ENCODE data around the gene MTURN.

Gene MTURN

DNA sequence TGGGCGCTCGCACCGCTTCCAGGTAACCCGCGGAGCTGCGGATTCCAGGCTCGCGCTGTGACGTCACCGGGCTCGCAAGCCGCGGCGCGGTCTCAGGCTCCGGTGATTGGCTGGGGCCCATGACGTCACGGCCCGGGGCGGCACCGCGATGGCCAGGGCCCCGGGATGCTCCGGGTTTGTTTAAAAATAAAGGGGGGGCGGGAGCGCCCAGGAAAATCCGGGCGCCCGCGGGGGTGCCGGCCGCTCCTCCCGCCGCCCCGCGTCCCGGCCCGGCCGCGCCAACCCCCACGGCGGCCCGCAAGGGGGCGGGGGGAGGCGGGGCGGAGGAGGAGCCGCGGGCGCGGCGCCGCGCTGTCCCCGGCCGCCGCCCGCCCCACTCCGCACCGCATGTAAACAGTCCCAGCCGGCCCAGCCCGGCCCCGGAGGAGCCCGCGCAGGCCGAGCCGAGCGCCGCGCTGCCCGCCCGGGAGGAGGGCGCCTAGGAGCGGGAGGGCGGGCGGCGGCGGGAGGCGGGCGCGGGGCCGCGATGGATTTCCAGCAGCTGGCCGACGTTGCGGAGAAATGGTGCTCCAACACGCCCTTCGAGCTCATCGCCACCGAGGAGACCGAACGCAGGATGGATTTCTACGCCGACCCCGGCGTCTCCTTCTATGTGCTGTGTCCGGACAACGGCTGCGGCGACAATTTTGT, at the start of gene MTURN:
Gene MTURN (plus strand): TSS at position 376 of the 690 bp plus-strand sequence. CDS start 151 bp downstream, at position 527.
- TF ChIP-seq, protein P1, sequence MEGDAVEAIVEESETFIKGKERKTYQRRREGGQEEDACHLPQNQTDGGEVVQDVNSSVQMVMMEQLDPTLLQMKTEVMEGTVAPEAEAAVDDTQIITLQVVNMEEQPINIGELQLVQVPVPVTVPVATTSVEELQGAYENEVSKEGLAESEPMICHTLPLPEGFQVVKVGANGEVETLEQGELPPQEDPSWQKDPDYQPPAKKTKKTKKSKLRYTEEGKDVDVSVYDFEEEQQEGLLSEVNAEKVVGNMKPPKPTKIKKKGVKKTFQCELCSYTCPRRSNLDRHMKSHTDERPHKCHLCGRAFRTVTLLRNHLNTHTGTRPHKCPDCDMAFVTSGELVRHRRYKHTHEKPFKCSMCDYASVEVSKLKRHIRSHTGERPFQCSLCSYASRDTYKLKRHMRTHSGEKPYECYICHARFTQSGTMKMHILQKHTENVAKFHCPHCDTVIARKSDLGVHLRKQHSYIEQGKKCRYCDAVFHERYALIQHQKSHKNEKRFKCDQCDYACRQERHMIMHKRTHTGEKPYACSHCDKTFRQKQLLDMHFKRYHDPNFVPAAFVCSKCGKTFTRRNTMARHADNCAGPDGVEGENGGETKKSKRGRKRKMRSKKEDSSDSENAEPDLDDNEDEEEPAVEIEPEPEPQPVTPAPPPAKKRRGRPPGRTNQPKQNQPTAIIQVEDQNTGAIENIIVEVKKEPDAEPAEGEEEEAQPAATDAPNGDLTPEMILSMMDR (IDR thresholded peaks at IDR 0.05; ENCODE audit: borderline replicate concordance, insufficient read depth, low read depth, low read length): no peak
- H3K4me3 ChIP-seq (ENCODE audit: low read depth, low read length): peak within 1 kb of the TSS; percentile 60

DNA sequence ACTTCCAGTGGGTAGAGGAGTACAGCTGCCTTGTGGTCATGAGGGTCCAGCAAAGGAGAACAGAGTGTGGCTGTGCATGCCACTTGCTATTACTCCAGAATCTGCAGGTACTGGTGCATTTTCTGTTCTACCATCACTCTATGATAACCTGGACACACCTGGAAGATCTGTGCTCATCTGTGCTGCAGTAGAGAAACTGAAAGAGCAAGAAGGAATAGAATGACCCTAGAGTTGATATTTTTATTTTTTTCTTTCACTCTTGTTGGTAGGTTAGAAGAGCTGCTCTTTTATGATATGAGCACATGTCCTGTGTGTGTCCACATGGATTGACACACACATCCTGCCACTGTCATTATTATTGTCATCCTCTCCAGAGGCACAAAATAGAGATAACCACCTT, 48.3 kb upstream of the MTURN start:
- TF ChIP-seq, protein P1 (IDR thresholded peaks at IDR 0.05; ENCODE audit: borderline replicate concordance, insufficient read depth, low read depth, low read length): no peak
- H3K4me3 ChIP-seq (ENCODE audit: low read depth, low read length): no peak overlapping the region

DNA sequence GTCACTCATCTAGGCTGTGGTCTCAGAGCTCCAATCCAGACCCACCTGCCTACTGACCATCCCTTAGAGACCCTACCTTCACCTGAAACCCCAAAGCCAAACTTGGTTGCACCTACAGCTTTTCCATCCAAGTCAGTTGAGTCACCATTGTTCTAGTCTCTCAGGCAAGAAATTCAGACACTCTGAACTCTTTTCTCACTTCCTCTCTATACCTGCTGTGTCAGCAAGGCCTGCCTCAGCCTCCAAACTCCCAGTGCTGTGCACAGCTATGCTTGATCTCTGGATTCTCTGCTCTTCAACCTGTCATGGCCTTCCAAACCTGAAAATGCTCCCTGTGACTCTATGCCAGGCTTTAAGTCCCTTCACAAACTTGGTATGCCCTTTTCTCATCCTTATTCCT, 47.4 kb upstream of the MTURN start:
- TF ChIP-seq, protein P1 (IDR thresholded peaks at IDR 0.05; ENCODE audit: borderline replicate concordance, insufficient read depth, low read depth, low read length): no peak

DNA sequence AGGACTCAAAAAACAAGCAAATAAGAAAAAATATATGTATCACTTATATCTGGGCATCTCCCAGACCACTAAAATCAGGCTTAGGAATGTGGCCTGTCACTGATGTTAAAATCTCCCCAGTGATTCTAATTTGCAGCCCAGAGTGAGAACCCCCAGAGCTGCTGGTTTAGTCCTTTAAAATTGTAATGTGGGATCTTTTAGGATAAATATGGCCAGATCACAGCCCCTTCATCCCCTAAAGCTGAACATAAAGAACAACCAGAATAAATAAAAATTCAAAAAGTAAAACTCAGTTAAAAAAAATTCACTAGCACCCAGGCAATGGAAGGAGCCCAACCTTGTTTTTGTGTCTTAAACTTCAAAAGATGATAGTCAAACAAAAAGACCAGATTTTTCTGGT, 46.4 kb upstream of the MTURN start:
- no peak overlapping the region for H3K4me3 ChIP-seq (ENCODE audit: low read depth, low read length)
- TF ChIP-seq, protein P1 (IDR thresholded peaks at IDR 0.05; ENCODE audit: borderline replicate concordance, insufficient read depth, low read depth, low read length): no peak

More for the DNA sequence above, 47.4 kb upstream of the MTURN start:
- no peak overlapping the region for H3K4me3 ChIP-seq (ENCODE audit: low read depth, low read length)

DNA sequence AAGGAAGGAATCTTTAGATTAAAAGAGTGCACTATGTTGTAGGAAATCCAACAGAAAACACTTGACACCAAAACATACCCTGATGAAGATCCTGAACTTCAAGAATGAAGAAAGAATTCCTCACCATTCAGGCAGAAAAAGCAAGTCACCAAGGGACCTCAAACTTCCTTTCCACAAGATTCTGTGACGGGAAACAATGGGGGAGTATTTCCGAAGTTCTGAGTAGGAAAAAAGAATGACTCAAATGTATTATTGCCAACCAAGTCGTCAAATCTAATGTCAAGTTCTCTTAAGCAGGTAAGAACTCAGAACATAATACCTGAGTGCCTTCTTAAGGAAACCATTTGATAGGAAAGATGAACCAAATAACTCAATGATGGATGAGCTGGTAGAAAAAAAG, 44.7 kb upstream of the MTURN start:
- TF ChIP-seq, protein P1 (IDR thresholded peaks at IDR 0.05; ENCODE audit: borderline replicate concordance, insufficient read depth, low read depth, low read length): no peak
- no peak overlapping the region for H3K4me3 ChIP-seq (ENCODE audit: low read depth, low read length)

DNA sequence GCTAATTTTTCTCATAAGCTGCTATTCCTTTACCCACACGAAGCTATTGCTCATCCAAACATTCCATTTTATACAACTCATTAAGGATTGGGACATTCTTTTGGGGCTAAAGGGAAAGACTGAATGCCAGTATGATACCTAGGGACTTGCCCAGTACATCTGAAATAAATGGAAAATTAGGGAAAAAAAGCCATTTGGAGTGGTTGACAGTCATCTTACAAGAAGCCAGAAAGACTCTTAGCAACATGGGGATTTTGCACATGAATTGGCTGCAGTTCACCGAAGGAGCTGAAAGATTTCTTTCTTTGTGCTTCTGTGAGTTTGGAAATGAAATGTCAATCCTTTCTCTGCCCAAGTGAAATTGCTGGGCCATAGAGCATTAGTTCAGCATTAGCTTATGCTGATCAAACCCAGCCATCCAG, 43.3 kb upstream of the MTURN start:
- TF ChIP-seq, protein P1 (IDR thresholded peaks at IDR 0.05; ENCODE audit: borderline replicate concordance, insufficient read depth, low read depth, low read length): no peak
- H3K4me3 ChIP-seq (ENCODE audit: low read depth, low read length): no peak overlapping the region

DNA sequence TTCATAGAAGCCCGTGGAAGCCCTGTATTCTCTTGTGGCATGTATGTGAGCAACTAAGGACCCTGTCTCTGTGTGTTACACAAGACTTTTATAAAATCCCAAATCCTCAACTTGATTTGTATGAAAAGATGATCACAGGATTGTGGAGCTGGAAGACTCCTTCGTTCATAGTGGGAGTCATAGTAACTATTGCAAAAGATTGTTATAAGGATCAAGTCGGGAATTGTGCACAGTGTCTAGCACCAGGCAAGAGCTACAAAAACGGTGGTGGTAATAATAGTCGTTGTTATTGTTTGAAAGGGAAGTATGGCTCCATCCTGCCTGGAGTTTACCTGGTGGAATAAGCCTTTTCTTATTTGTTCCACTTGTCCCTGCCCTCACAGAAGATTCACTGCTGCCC, 42.8 kb upstream of the MTURN start:
- TF ChIP-seq, protein P1 (IDR thresholded peaks at IDR 0.05; ENCODE audit: borderline replicate concordance, insufficient read depth, low read depth, low read length): no peak
- H3K4me3 ChIP-seq (ENCODE audit: low read depth, low read length): no peak overlapping the region

Data from GM12875 (cell line).